Frontal cortex (tissue), 4 donors: Measurements from ENCODE around the gene C9. TPM values are rescaled to one million over a fixed set of nuclear protein-coding genes. Genes with fewer than 3 reads are reported as not detected.
"Not testable (repeated sequence)": the region's sequence is repeated elsewhere in the genome, so short reads cannot be mapped to it uniquely, and the experiment has no call there.

Experiments used
- DNase-seq, 2 donors: peaks; one replicate each; pipeline ENCODE4 v3.0.0; 2012; ENCODE audit warnings: low spot score in 2 of 2
- FAIRE-seq: peaks from 2 replicates; lab custom pipeline; 2012; peaks lifted over from hg19 to GRCh38; lab: Jason Lieb, UNC
- total RNA-seq: library from RNA; depleted of rRNA; stranded (reverse); fragments of >200 nt; gene quantifications from one replicate; pipeline ENCODE4 v1.2.3, GENCODE V29; 2014
- donor health status: control.
- donor health status: control.
- donor health status: control.

The C9 gene
- total RNA-seq, 1 donor from 2014 or later = under 0.01 TPM

GRCh38 chr5:39273314-39273954, 90.9 kb downstream of the C9 start:
- DNase-seq = no peak
- no peak for FAIRE-seq

DNA sequence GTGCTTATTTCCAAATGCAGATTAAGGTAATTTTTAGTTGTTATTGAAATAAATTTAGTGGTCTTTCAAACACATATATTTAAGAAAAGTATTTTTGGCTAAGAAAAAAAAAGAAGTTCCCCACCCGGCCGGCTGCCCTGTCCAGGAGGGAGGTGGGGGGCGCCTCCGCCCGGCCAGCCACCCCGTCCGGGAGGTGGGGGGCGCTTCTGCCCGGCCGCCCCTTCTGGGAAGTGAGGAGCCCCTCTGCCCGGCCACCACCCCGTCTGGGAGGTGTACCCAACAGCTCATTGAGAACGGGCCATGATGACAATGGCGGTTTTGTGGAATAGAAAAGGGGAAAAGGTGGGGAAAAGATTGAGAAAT, 91.4 kb downstream of the C9 start:
- not testable (repeated sequence) for FAIRE-seq, DNase-seq

DNA sequence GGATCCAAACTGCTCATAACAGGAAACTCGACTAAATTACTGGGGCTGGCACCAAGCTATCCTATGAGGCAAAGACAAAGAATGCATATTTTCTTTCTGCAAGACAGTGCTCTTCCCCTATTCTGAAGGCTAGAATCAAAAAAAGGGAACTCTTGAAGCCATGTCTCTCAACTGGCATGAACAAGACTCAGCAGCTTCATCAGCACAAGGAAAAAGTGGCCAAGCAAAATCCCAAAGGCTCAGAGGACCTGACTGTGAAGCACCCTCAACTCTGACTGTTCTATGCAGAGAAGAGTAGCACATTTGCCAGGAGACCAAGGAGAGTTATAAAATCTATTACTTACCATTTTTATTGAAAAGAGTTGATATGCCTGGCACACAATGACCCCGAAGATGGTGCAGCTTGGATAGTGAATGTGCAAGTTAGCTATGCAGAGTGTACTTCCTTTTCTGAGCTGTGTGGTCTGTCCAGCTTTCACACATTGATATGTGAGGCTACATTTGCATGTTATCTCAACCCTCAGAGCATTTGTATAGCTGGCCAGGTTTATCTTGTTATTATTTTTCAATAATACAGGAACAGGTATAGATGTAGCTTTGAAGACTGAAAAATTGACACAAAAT, 94.0 kb downstream of the C9 start:
- DNase-seq (no peak), FAIRE-seq (no peak)

- no peak for FAIRE-seq
These were observed 97.1 kb downstream of the C9 start for GRCh38 chr5:39267186-39267585.

DNA sequence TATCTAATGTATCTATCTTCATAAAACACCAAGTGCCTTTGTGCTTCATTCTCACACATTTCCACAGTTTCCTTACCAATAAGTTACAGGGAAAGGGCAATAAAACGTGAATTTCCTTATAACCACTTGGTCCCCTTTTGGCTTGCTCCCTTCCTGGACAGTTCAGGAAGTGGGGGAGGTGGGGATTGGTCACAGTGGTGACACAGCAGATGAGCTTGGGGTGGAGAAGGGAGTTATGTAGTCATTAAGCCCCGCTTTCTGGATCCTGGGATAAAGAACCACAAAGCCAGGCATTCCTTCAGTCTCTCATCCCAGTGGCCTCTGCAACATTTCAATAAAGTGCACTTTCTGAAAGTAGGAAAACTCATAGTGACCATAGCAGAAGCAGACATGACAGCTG, 97.9 kb downstream of the C9 start:
- FAIRE-seq (no peak), DNase-seq (no peak)

More at GRCh38 chr5:39267186-39267585, 97.1 kb downstream of the C9 start:
- no peak for DNase-seq

- FAIRE-seq (no peak), DNase-seq (no peak)
These were observed 99.8 kb downstream of the C9 start for GRCh38 chr5:39264528-39264927.

DNA sequence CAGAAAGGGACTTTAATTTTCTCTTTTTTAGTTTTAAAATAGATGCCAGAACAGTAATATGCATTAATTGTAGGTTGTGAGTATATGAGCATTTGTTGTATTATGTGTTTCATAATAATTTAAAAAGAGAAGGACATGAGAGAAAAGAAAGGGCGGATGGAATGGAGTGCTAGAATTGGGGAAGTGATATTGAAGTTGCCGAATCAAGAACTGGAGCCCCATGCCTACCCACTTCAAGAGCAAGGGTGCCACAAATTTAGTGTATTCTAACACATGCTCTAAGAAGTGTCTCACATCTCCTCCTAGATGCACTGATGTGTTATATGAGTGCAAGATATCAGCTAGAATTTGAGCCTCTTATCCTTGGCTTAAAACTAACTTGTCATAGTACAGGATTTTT, 101.3 kb downstream of the C9 start:
- DNase-seq (no peak), FAIRE-seq (no peak)

GRCh38 chr5:39260095-39260494, 104.2 kb downstream of the C9 start:
- DNase-seq (no peak), FAIRE-seq (no peak)

- FAIRE-seq (no peak), DNase-seq (no peak)
These were observed 106.7 kb downstream of the C9 start for GRCh38 chr5:39257554-39257953.

DNA sequence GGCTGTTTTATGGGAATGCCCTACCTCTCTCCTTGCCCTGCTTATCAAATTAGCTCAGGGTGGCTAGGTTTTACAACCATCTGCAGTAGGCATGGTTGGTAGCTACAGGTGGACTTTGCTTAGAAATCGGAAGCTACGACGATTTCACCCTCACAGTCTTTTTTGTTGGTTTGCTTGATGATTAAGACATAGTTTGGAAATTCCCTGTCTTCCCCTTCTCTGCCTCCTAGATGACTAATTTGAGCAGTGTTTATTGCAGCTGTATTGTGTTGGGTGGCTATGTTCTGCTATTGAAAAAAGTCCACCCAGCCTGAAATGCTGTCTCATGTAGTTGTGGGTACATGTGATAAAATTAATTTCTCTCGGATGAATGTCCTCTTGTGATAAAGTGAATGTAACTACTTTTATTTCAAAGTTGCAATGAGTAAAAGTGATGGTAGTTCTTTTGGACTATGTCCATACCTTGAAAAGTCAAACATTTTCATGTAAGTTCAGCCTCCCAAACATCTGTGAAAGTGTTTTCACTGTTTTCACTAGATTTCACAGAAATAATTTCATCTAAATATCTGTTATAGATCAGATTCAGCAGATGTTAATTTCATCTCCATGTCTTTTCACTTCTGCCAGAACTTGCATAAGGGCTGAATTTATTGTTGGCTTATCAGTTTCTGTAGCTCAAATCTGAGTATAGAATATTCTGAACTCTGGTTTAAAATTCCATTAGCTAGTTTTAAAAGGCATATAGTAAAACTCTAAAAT, 107.6 kb downstream of the C9 start:
- DNase-seq = no peak
- FAIRE-seq = no peak

DNA sequence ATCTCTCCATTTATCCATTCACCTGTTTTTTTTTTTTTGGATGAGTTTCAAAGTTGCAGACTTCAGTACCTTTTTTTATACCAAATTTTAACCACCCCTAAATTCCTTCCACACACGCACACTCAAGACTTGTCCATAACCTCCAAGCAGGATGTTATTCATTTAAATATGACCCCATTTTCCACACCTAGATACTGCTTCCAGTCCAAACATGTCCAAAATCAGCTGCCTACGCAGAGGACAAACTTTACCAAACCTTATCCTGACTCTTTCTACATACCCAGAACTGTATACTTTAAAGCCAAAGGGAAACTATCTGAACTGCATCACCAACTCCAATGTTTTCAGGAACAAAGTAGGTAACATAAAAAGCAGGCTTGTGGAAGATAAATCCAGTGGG, 108.9 kb downstream of the C9 start:
- no peak for DNase-seq
- FAIRE-seq = no peak

GRCh38 chr5:39254671-39255070, 109.6 kb downstream of the C9 start:
- FAIRE-seq = no peak

DNA sequence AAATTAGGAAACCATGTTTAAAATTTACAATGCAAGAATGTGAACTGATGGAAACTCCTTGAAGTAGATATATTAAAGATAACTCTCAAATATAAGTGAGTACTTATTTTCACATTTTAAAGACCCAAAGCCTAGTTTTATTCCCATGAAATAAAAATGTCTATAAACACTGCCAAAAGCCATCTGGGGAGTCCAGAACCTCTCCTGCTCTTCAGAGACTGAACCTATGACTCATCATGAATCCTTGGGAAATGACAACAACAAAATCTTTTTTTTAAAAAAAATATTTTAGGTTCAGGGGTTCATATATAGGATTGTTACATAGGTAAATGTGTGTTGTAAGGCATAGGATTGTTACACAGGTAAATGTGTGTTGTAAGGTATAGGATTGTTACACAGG, 111.1 kb downstream of the C9 start:
- DNase-seq (no peak), FAIRE-seq (no peak)

More at GRCh38 chr5:39254671-39255070, 109.6 kb downstream of the C9 start:
- DNase-seq = no peak

DNA sequence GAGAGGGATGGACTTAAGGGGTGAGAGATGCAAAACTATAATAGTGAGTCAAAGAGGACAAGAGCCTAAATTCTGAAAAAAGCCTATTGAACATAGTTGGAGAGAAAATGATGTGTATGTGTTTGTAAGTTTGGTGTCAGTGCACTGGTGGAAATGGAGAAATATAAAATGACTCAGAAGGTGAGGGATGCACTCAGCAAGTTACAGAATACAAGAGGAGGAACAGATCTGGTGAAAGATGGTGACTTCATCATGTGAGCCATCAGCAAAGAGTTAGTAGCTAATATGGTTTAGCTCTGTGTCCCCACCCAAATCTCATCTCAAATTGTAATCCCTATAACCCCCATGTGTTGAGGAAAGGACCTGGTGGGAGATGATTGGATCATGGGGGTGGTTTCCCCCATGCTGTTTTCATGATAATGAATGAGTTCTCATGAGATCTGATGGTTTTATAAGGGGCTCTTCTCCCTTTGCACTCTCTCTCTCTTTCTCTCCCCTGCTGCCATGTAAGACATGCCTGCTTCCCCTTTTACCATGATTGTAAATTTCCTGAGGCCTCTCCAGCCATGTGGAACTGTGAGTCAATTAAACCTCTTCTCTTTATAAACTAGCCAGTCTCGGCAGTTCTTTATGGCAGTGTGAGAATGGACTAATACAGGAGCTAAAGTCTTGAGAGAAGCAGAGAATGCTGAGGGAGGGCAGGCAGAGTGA, 114.6 kb downstream of the C9 start:
- no peak for FAIRE-seq
- no peak for DNase-seq

- FAIRE-seq (no peak), DNase-seq (no peak)
These were observed 115.2 kb downstream of the C9 start for GRCh38 chr5:39249069-39249468.

GRCh38 chr5:39240750-39241149, 123.5 kb downstream of the C9 start:
- FAIRE-seq = no peak
- no peak for DNase-seq

- DNase-seq = no peak
- FAIRE-seq = no peak
These were observed 125.8 kb downstream of the C9 start for GRCh38 chr5:39238366-39239105.

GRCh38 chr5:39236718-39237117, 127.6 kb downstream of the C9 start:
- FAIRE-seq (no peak), DNase-seq (no peak)

- FAIRE-seq (no peak), DNase-seq (no peak)
These were observed 128.6 kb downstream of the C9 start for GRCh38 chr5:39235648-39236047.

GRCh38 chr5:39234494-39234893, 129.8 kb downstream of the C9 start:
- DNase-seq, FAIRE-seq: not testable (repeated sequence)
